Measurements from ENCODE around the gene CACNG4.
A peak's percentile ranks its signal among the peaks of the same experiment; 100 is the strongest.

DNA sequence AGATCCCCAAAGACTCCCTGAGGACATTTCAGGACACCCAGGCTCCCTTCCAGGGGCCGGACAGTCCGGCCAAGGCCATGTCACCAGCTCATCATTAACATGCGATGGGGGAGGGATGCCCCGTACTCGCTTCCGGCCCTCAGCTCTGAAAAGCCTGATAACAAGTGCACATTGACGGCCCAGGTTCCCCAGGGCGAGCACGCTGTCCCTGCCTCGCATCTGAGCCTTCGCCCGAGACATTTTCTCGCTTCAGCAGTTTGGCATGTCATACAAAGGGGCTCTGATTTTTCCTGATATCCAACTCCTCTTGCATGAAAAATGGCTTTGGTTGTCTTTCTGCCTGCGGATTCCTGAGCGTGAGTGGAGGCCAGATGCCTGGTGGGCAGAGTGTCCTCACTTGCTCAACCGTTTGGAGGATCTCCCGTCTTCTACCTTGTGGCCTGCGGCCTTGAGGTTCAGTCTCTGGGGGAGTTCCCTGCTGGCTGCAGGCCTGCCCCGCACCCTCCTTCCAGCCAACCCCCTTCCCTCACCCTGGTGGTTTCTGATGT lies 14.1 kb downstream of the CACNG4 start:
- TF ChIP-seq POLR2A (IDR thresholded peaks at IDR 0.05) = peak in 1 of 2 donors; percentile 45
- TF ChIP-seq, protein P1, sequence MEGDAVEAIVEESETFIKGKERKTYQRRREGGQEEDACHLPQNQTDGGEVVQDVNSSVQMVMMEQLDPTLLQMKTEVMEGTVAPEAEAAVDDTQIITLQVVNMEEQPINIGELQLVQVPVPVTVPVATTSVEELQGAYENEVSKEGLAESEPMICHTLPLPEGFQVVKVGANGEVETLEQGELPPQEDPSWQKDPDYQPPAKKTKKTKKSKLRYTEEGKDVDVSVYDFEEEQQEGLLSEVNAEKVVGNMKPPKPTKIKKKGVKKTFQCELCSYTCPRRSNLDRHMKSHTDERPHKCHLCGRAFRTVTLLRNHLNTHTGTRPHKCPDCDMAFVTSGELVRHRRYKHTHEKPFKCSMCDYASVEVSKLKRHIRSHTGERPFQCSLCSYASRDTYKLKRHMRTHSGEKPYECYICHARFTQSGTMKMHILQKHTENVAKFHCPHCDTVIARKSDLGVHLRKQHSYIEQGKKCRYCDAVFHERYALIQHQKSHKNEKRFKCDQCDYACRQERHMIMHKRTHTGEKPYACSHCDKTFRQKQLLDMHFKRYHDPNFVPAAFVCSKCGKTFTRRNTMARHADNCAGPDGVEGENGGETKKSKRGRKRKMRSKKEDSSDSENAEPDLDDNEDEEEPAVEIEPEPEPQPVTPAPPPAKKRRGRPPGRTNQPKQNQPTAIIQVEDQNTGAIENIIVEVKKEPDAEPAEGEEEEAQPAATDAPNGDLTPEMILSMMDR (IDR thresholded peaks at IDR 0.05) = no peak
